Aortic smooth muscle cell (primary cell): ENCODE data around the gene KLHL29. TPM values are rescaled to one million over a fixed set of nuclear protein-coding genes. Genes with fewer than 3 reads are reported as not detected.

Experiments used
- total RNA-seq: library from RNA; depleted of rRNA; stranded (reverse); fragments of >200 nt; gene quantifications from 2 replicates; pipeline ENCODE4 v1.2.3, GENCODE V29; 2014

KLHL29 gene
- total RNA-seq = 4.0 and 4.4 TPM in 2 replicates

DNA sequence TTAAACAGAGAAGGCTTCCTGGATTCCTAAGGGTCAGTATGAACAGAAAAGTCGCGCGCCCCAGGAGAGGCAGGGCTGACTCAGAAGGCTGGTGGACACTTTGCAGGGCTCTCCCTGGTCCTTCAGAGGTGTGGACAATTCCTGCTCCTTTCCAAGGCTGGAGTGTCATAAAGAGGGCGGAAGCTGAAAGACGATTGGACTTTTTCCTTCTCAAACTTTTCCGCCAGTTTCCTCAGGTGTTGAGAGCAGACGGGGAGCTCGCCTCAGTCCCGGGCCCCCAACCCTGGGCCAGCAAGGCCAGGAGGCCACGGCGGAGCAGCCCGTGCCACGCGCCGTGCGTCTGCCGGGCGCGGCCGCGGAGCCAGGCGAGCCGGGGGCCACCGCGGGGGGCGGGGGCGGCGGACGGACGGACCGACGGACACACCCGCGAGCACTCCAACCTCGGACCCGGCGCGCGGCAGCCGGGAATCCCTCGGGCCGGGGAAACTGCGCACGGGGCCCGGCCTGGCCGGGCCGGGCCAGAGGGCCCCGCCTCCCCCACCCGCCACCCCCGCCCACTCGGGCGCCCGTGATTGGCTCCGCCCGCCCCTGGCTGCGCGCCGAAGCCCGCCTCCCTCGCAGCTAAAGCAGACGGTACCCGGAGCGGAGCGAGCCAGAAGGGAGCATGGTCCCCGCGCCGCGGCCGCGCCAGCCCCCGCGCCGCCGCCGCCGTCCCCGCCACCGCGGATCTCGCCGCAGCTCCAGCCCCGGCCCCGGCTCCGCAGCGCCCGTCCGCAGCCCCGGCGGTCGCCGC lies at the start of gene KLHL29:
TSS of gene KLHL29 (plus strand) at position 629 of the 793 bp plus-strand sequence. CDS start 177,018 bp downstream, outside the sequence.

